ENCODE data around the gene ALOX15B.

ALOX15B gene

GRCh38 chr17:8038954-8039610, at the start of gene ALOX15B:
Gene ALOX15B (plus strand): TSS chr17:8039059. CDS start chr17:8039156, 97 bp downstream.
- TF ChIP-seq CTCF (IDR thresholded peaks at IDR 0.05), result no peak

DNA sequence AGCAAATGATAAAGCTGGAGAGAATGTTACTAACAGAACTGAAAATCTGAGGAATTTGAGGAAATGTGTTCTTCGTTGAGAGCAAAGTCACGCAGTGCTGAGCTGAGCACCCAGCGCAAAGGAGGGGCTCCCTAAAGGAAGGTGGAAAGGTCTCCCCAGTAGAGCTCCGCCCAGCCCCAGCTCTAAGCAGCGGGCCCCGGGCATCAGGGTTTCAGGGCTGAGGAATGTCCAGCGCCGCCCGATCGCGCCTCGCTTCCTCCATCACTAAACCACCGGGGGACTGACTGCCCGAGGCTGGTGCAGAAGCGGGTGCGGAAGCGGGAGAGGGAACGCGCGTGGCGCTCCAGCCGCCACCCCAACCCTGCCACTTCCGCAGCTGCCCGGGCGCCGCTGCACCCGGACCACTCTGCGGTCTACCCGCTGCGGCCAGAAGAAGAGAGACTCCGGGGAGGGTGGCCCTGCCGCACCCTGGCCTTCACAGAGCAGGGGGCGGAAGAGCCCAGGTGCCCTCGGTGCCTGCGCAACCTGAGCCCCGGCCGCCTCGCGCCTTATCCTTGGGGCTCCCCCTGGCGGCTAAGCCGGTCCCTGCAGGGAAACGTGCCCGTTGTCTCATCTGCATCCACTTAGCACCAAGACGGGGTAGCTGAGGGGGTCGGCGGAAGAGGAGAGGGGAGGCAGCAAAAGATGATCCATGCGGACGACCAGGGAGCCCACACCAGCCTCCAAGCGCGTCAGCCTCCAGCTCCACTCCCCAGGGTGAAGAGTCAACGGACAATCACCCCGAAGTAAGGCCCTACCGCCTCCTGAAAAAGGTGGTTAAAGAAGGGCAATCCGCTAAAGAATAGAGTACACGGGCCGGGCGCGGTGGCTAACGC, 48.8 kb upstream of the ALOX15B start:
- TF ChIP-seq CTCF (IDR thresholded peaks at IDR 0.05), result peak; percentile 98

GRCh38 chr17:7992516-7992915, 46.3 kb upstream of the ALOX15B start:
- no peak for TF ChIP-seq CTCF (IDR thresholded peaks at IDR 0.05)

- no peak for TF ChIP-seq CTCF (IDR thresholded peaks at IDR 0.05)
These were observed 45.9 kb upstream of the ALOX15B start for GRCh38 chr17:7992924-7993323.

DNA sequence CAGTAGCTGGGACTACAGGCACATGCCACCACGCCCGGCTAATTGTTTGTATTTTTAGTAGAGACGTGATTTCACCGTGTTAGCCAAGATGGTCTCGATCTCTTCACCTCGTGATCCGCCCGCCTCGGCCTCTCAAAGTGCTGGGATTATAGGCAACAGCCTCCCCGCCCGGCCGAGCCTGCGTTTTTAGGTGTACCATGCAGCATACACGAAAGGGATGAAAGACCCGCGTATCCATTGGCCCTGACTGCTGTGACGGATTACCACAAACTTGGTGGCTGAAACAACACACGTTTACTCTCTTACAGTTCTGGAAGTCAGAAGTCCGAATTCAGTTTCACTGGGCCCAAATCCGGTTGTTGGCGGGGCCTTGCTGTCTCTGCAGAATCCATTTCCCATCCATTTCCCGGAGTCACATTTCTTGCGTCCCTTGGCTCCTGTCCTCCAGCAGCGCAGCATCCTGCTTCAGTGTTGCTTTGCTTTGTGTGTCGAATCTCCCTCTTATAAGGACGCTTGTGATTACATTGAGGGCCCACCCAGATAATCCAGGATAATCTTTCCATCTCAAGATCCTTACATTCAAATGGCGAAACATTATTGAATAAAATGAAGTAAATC, 44.8 kb upstream of the ALOX15B start:
- TF ChIP-seq CTCF (IDR thresholded peaks at IDR 0.05), result no peak

- no peak for TF ChIP-seq CTCF (IDR thresholded peaks at IDR 0.05)
These were observed 43.1 kb upstream of the ALOX15B start for GRCh38 chr17:7995724-7996123.

GRCh38 chr17:7997186-7997585, 41.7 kb upstream of the ALOX15B start:
- TF ChIP-seq CTCF (IDR thresholded peaks at IDR 0.05), result peak; percentile 36; the same call in 1 of the 2 replicates

Measured in LNCAP (cell line).